ENCODE measurements around the gene PAQR5. TPM values are rescaled to one million over a fixed set of nuclear protein-coding genes. Genes with fewer than 3 reads are reported as not detected.

PAQR5 gene
- total RNA-seq, 1 donor = 1.3 TPM

- DNase-seq (ENCODE audit: low read depth) = peak; percentile 40
- no peak overlapping the region for H3K4me3 ChIP-seq (ENCODE audit: low read depth, low read length)
- no peak for TF ChIP-seq CTCF (IDR thresholded peaks at IDR 0.05; ENCODE audit: insufficient read depth, low read depth, low read length)
Observed at GRCh38 chr15:69424001-69424400, 125.3 kb downstream of the PAQR5 start.

GRCh38 chr15:69424748-69425413 lies 126.2 kb downstream of the PAQR5 start:
- H3K4me3 ChIP-seq (ENCODE audit: low read depth, low read length) = no peak overlapping the region
- no peak for TF ChIP-seq CTCF (IDR thresholded peaks at IDR 0.05; ENCODE audit: insufficient read depth, low read depth, low read length)
- DNase-seq (ENCODE audit: low read depth) = no peak

GRCh38 chr15:69433831-69434230 lies 135.1 kb downstream of the PAQR5 start:
- no peak for TF ChIP-seq CTCF (IDR thresholded peaks at IDR 0.05; ENCODE audit: insufficient read depth, low read depth, low read length)
- DNase-seq (ENCODE audit: low read depth) = peak; percentile 54
- H3K4me3 ChIP-seq (ENCODE audit: low read depth, low read length) = no peak overlapping the region

GRCh38 chr15:69434238-69434637 lies 135.5 kb downstream of the PAQR5 start:
- TF ChIP-seq CTCF (IDR thresholded peaks at IDR 0.05; ENCODE audit: insufficient read depth, low read depth, low read length) = no peak
- DNase-seq (ENCODE audit: low read depth) = peak; percentile 50
- no peak overlapping the region for H3K4me3 ChIP-seq (ENCODE audit: low read depth, low read length)

GRCh38 chr15:69434679-69435078 lies 136.0 kb downstream of the PAQR5 start:
- no peak for TF ChIP-seq CTCF (IDR thresholded peaks at IDR 0.05; ENCODE audit: insufficient read depth, low read depth, low read length)
- DNase-seq (ENCODE audit: low read depth) = no peak
- H3K4me3 ChIP-seq (ENCODE audit: low read depth, low read length) = no peak overlapping the region

- DNase-seq (ENCODE audit: low read depth) = no peak
- no peak overlapping the region for H3K4me3 ChIP-seq (ENCODE audit: low read depth, low read length)
- no peak for TF ChIP-seq CTCF (IDR thresholded peaks at IDR 0.05; ENCODE audit: insufficient read depth, low read depth, low read length)
Observed at GRCh38 chr15:69435985-69436384, 137.3 kb downstream of the PAQR5 start.

GRCh38 chr15:69436951-69437350 lies 138.2 kb downstream of the PAQR5 start:
- H3K4me3 ChIP-seq (ENCODE audit: low read depth, low read length) = no peak overlapping the region

More at GRCh38 chr15:69436951-69437350, 138.2 kb downstream of the PAQR5 start:
- no peak for DNase-seq (ENCODE audit: low read depth)
- no peak for TF ChIP-seq CTCF (IDR thresholded peaks at IDR 0.05; ENCODE audit: insufficient read depth, low read depth, low read length)
